Measurements from ENCODE around the gene RGS7BP. TPM values are rescaled to one million over a fixed set of nuclear protein-coding genes. Genes with fewer than 3 reads are reported as not detected.

Gene RGS7BP
- total RNA-seq, 1 experiment from 2014 or later, result 0.33 TPM

GRCh38 chr5:64615895-64616294, 110.1 kb downstream of the RGS7BP start:
- Histone ChIP-seq H3K18ac (ENCODE audit: insufficient read length, low read depth, low read length) (no peak overlapping the region), H3K56ac (ENCODE audit: insufficient read length, low read depth, low read length) (no peak overlapping the region), H2BK15ac (ENCODE audit: low read depth, low read length) (no peak overlapping the region), H4K5ac (ENCODE audit: insufficient read length, low read depth, low read length) (no peak overlapping the region), H3K4me2 (ENCODE audit: insufficient read depth, insufficient read length, low read length) (no peak overlapping the region), H2BK20ac (ENCODE audit: low read depth, low read length, poor library complexity, severe bottlenecking) (no peak overlapping the region), H3K4ac (ENCODE audit: low read depth, low read length) (no peak overlapping the region), H3K27ac (ENCODE audit: insufficient read length, low read depth, low read length) (no peak overlapping the region), H2AFZ (ENCODE audit: low read length) (no peak overlapping the region), H2BK12ac (ENCODE audit: insufficient read length, low read depth, low read length) (no peak overlapping the region), H4K91ac (ENCODE audit: insufficient read length, low read depth, low read length) (no peak overlapping the region), H3K23me2 (ENCODE audit: insufficient read length, low read depth, low read length, poor library complexity, severe bottlenecking) (no peaks in the 10 kb centered on the region), H3K14ac (ENCODE audit: insufficient read depth, low read length) (no peak overlapping the region), H3K79me1 (ENCODE audit: insufficient read depth, low read depth, low read length, poor library complexity, severe bottlenecking) (no peaks in the 10 kb centered on the region), H2BK120ac (ENCODE audit: low read depth, low read length, poor library complexity, severe bottlenecking) (no peak overlapping the region), H2AK5ac (ENCODE audit: insufficient read length, low read length) (no peak overlapping the region), H3T11ph (ENCODE audit: low read length) (no peak overlapping the region), H3K4me1 (ENCODE audit: insufficient read depth, low read length) (no peaks in the 10 kb centered on the region), H3K23ac (ENCODE audit: insufficient read length, low read depth, low read length) (no peak overlapping the region), H3K9ac (ENCODE audit: extremely low read depth, insufficient read length, low read length) (no peak overlapping the region), H4K8ac (replicated peaks; ENCODE audit: insufficient read length, low read depth, low read length) (no peak overlapping the region), H2BK5ac (ENCODE audit: insufficient read length, low read length) (no peak overlapping the region), H3K79me2 (ENCODE audit: insufficient read depth, low read length) (no peaks in the 10 kb centered on the region), H4K20me1 (ENCODE audit: control insufficient read depth, insufficient read depth, insufficient read length) (no peaks in the 10 kb centered on the region), H3K9me3 (ENCODE audit: control insufficient read depth, low read depth, low read length) (no peaks in the 10 kb centered on the region), H3K27me3 (ENCODE audit: insufficient read depth, low read length) (no peaks in the 10 kb centered on the region)
- no peak for TF ChIP-seq CTCF (conservative IDR thresholded peaks at IDR 0.05)
- Mint-ChIP-seq H3K4me3 (no peak overlapping the region), H3K27me3 (ENCODE audit: low read depth) (no peaks in the 10 kb centered on the region), H3K36me3 (ENCODE audit: insufficient read depth in 1 of 3, low read depth in 3 of 3) (no peaks in the 10 kb centered on the region), H3K9me3 (no peaks in the 10 kb centered on the region), H3K27ac (no peak overlapping the region), H3K4me1 (peaks cover 0 to 2% of the 10 kb centered on the region in 2 experiments; a peak in 2 of 4 replicates)
- DNase-seq, result no peak
- no CpG with 5 or more reads among the region's 3 CpGs for WGBS (ENCODE audit: extremely low coverage, insufficient read length, low lambda C conversion rate)

Data from H9 (cell line).